GM12878 (cell line): ENCODE results near the gene MPHOSPH8. TPM values are rescaled to one million over a fixed set of nuclear protein-coding genes. Genes with fewer than 3 reads are reported as not detected.

Experiments
- ATAC-seq: fragments of 200-7000 bp; cut with Tn5 transposase; 3 replicates; pipeline ENCODE4 v1.9.1; 2020; ENCODE audit warnings: mild to moderate bottlenecking, moderate library complexity
- BruUV-seq: library from RNA; stranded (reverse); fragments of 400-500 nt; replicated peaks from 2 replicates; lab custom pipeline; 2021; lab: Mats Ljungman, UMichigan
- CTCF ChIA-PET: fragments of 300-600 bp; sonication (Branson Sonifier 250); formaldehyde crosslinking; extraction: SDS; loops from one replicate; lab custom pipeline; 2021; ENCODE audit warnings: inconsistent platforms; lab: Yijun Ruan, JAX
- POLR2A ChIA-PET: fragments of 350-600 bp; formaldehyde crosslinking; extraction: SDS; loops from one replicate; lab custom pipeline; 2021; ENCODE audit warnings: inconsistent platforms; lab: Charles Lee
- RAD21 ChIA-PET: fragments of 300-600 bp; sonication (Branson Sonifier 250); formaldehyde crosslinking; loops from one replicate; lab custom pipeline; 2023; ENCODE audit warnings: antibody characterized with exemption; ENCODE audit not compliant: unreplicated experiment; lab: Charles Lee
- SMC1A ChIA-PET: fragments of 300-600 bp; sonication (Branson Sonifier 250); formaldehyde crosslinking; loops from one replicate; lab custom pipeline; 2023; ENCODE audit not compliant: unreplicated experiment, uncharacterized antibody; lab: Charles Lee
- DNase-seq: peaks from one replicate; pipeline ENCODE4 v3.0.0-alpha.2; 2011; ENCODE audit warnings: low read depth, low spot score
- FAIRE-seq: peaks from 3 replicates; lab custom pipeline; 2011; peaks lifted over from hg19 to GRCh38; lab: Jason Lieb, UNC
- H2AFZ ChIP-seq: 2 replicates; pipeline ENCODE4 v1.6.0; 2011; ENCODE audit warnings: low read depth, low read length, control low read depth; ENCODE audit not compliant: control insufficient read depth
- H3K27ac ChIP-seq: 2 replicates; pipeline ENCODE4 v1.5.1; 2011; ENCODE audit warnings: control low read depth; ENCODE audit not compliant: control insufficient read depth, insufficient read depth
- H3K27me3 ChIP-seq, 2 experiments: replicated peaks in 1 of 2; 2 replicates each; pipeline versions ENCODE4 v1.6.0 to v1.6.1; 2011; ENCODE audit warnings: low read length in 1 of 2; ENCODE audit not compliant: control insufficient read depth in 2 of 2, insufficient read depth in 2 of 2
- H3K36me3 ChIP-seq, 2 experiments: 2 replicates each; pipeline ENCODE4 v1.5.1; 2011; ENCODE audit warnings: low read length in 1 of 2; ENCODE audit not compliant: control insufficient read depth in 2 of 2, insufficient read depth in 2 of 2
- H3K4me1 ChIP-seq: 2 replicates; pipeline ENCODE4 v1.6.1; 2011; ENCODE audit warnings: mild to moderate bottlenecking, low read length, moderate library complexity, mixed read lengths; ENCODE audit not compliant: control insufficient read depth, insufficient read depth
- H3K4me2 ChIP-seq: 2 replicates; pipeline ENCODE4 v1.6.0; 2011; ENCODE audit warnings: control low read depth; ENCODE audit not compliant: control insufficient read depth, insufficient read depth
- H3K4me3 ChIP-seq: fragments of 200-600 bp; sonication (generic); 2 replicates; pipeline ENCODE4 v1.5.1; 2016
- H3K79me2 ChIP-seq: 2 replicates; pipeline ENCODE4 v1.6.0; 2011; ENCODE audit warnings: low read length; ENCODE audit not compliant: control insufficient read depth, insufficient read depth
- H3K9ac ChIP-seq: 2 replicates; pipeline ENCODE4 v1.8.0; 2011; ENCODE audit warnings: low read length, control low read depth, mixed read lengths; ENCODE audit not compliant: control insufficient read depth, insufficient read depth
- H3K9me3 ChIP-seq: replicated peaks from 3 replicates; pipeline ENCODE4 v1.5.1; 2011; ENCODE audit warnings: mild to moderate bottlenecking, low read length; ENCODE audit not compliant: control insufficient read depth, insufficient read depth
- H4K20me1 ChIP-seq: 2 replicates; pipeline ENCODE4 v1.6.0; 2011; ENCODE audit not compliant: control insufficient read depth, insufficient read depth
- BMI1 ChIP-seq: fragments of 450-650 bp; IDR thresholded peaks from 2 replicates; pipeline ENCODE4 v1.6.1; 2016; ENCODE audit warnings: mild to moderate bottlenecking, moderate library complexity, borderline replicate concordance
- BRCA1 ChIP-seq: IDR thresholded peaks from 2 replicates; pipeline ENCODE4 v1.6.1; 2011; ENCODE audit warnings: low read depth, low read length, improper control_type of control experiment
- IKZF2 ChIP-seq, 2 experiments: fragments of 450-650 bp; IDR thresholded peaks; 2 replicates each; pipeline ENCODE4 v1.6.1; 2017; ENCODE audit warnings: mild to moderate bottlenecking in 2 of 2, moderate library complexity in 2 of 2
- JUND ChIP-seq: IDR thresholded peaks from 2 replicates; pipeline ENCODE4 v1.6.1; 2012; ENCODE audit warnings: low read depth, mild to moderate bottlenecking, low read length, improper control_type of control experiment, moderate library complexity
- MAX ChIP-seq: IDR thresholded peaks from 2 replicates; pipeline ENCODE4 v1.6.1; 2012; ENCODE audit warnings: low read depth, low read length, improper control_type of control experiment
- MXI1 ChIP-seq: fragments of 150-350 bp; IDR thresholded peaks from 2 replicates; pipeline ENCODE4 v1.6.1; 2011; ENCODE audit warnings: low read depth, mild to moderate bottlenecking, inconsistent platforms, low read length, improper control_type of control experiment
- NFIC ChIP-seq: IDR thresholded peaks from 2 replicates; pipeline ENCODE4 v1.6.1; 2012; ENCODE audit warnings: low read depth, mild to moderate bottlenecking, inconsistent platforms, low read length, moderate library complexity
- NFYA ChIP-seq: IDR thresholded peaks from 2 replicates; pipeline ENCODE4 v1.6.1; 2011; ENCODE audit warnings: low read depth, mild to moderate bottlenecking, low read length, improper control_type of control experiment, borderline replicate concordance
- NFYB ChIP-seq: IDR thresholded peaks from 2 replicates; pipeline ENCODE4 v1.6.1; 2011; ENCODE audit warnings: low read depth, mild to moderate bottlenecking, low read length, improper control_type of control experiment, moderate library complexity; ENCODE audit not compliant: insufficient read depth
- PAX8 ChIP-seq: fragments of 450-650 bp; IDR thresholded peaks from 2 replicates; pipeline ENCODE4 v1.6.1; 2017; ENCODE audit warnings: mild to moderate bottlenecking, moderate library complexity
- POLR2A ChIP-seq: IDR thresholded peaks from 2 replicates; pipeline ENCODE4 v1.6.1; 2011; ENCODE audit warnings: low read depth, mild to moderate bottlenecking, low read length
- POLR2AphosphoS5 ChIP-seq: IDR thresholded peaks from 2 replicates; pipeline ENCODE4 v1.6.1; 2011; ENCODE audit warnings: mild to moderate bottlenecking, low read length, inconsistent platforms
- RCOR1 ChIP-seq: conservative IDR thresholded peaks from 2 replicates; pipeline ENCODE4 v1.6.1; 2012; ENCODE audit warnings: low read depth, low read length, improper control_type of control experiment
- SIN3A ChIP-seq: IDR thresholded peaks from 2 replicates; pipeline ENCODE4 v1.6.1; 2012; ENCODE audit warnings: low read depth, low read length, improper control_type of control experiment
- SMAD5 ChIP-seq: IDR thresholded peaks from 2 replicates; pipeline ENCODE4 v1.6.1; 2016; ENCODE audit warnings: antibody characterized with exemption, low read depth
- TBL1XR1 ChIP-seq: IDR thresholded peaks from 2 replicates; pipeline ENCODE4 v1.6.1; 2012; ENCODE audit warnings: low read depth, low read length, improper control_type of control experiment
- USF2 ChIP-seq: IDR thresholded peaks from 2 replicates; pipeline ENCODE4 v1.6.1; 2011; ENCODE audit warnings: low read depth, low read length, improper control_type of control experiment, borderline replicate concordance
- WRNIP1 ChIP-seq: IDR thresholded peaks from 2 replicates; pipeline ENCODE4 v1.6.1; 2011; ENCODE audit warnings: low read depth, low read length, improper control_type of control experiment, borderline replicate concordance
- ZNF274 ChIP-seq: IDR thresholded peaks from one replicate; pipeline ENCODE4 v1.8.0; 2011; ENCODE audit not compliant: insufficient read length, insufficient read depth
- ZNF384 ChIP-seq: IDR thresholded peaks from 2 replicates; pipeline ENCODE4 v1.6.1; 2012; ENCODE audit warnings: low read depth, mild to moderate bottlenecking, low read length, improper control_type of control experiment, borderline replicate concordance
- WGBS: methylation state at CpG from one replicate; pipeline ENCODE4 v1.1.6; 2016; ENCODE audit warnings: low lambda C conversion rate; ENCODE audit not compliant: insufficient replicate concordance, insufficient coverage; ENCODE audit errors: missing lambda C conversion rate; 5-methylcytosine and 5-hydroxymethylcytosine counted together
- in situ Hi-C: fragments of 300-500 bp; cut with MboI; formaldehyde crosslinking; loops from 9 replicates; pipeline ENCODE4 v1.14.3; 2018; ENCODE audit warnings: mixed read lengths
- intact Hi-C: fragments of 100-400 bp; cut with micrococcal nuclease; formaldehyde crosslinking; loops from one replicate; pipeline ENCODE4 v1.14.2; 2022; ENCODE audit not compliant: unreplicated experiment
- polyA plus RNA-seq, 11 experiments: library from polyadenylated mRNA; depleted of rRNA in 4 of 11; unstranded in 6 of 11; stranded (reverse) in 5 of 11; fragments of >200 nt; fragmentation: Nextera tagmentation in 4 of 11; fragmentation: Illumina TruSeq in 1 of 11; extraction: Ambion mirVana in 4 of 11; extraction: Trizol in 1 of 11; gene quantifications; 1 replicate in 1 of 11; 2 replicates in 10 of 11; pipeline versions ENCODE4 v1.2.1 to v1.2.3, GENCODE V29; 2011 to 2016; ENCODE audit warnings: inconsistent platforms in 2 of 11, missing spikeins in 2 of 11, low read depth in 1 of 11
- total RNA-seq, 4 experiments: library from RNA; depleted of rRNA in 3 of 4; stranded (reverse); fragments of >200 nt in 3 of 4; fragmentation: Illumina TruSeq in 1 of 4; extraction: Trizol in 1 of 4; gene quantifications; 2 replicates each; pipeline versions ENCODE4 v1.2.1 to v1.2.3, GENCODE V29; 2013 to 2021

MPHOSPH8 gene
- total and polyA plus RNA-seq, 10 of the 15 experiments (the other 5 are each of a cell fraction or from before 2014, with no cell fraction given): 15.9 to 34.9 (median 26.9) TPM

GRCh38 chr13:19596086-19596485, 37.4 kb upstream of the MPHOSPH8 start:
- ChIA-PET CTCF (interaction anchor here (1.1 kb wide), 1 partner anchor 23 kb away, joined by 3 read pairs; no protein-coding TSS in a partner anchor), RAD21 (no interaction called here), POLR2A (interaction anchor here (1.2 kb wide), 1 partner anchor 37 kb away, joined by 3 read pairs; no protein-coding TSS in a partner anchor), SMC1A (no interaction called here)
- WGBS: 92% methylated on average over 3 of the region's 3 CpGs
- DNase-seq (no peak), FAIRE-seq (no peak), ATAC-seq (no peak)
- Histone ChIP-seq H3K4me1 (peaks cover 6% of the 10 kb centered on the region), H3K79me2 (no peaks in the 10 kb centered on the region), H3K27me3 (no peaks in the 10 kb centered on the region), H3K9ac (no peak overlapping the region), H2AFZ (no peak overlapping the region), H3K36me3 (no peaks in the 10 kb centered on the region), H3K4me3 (no peak overlapping the region), H3K4me2 (no peak overlapping the region), H4K20me1 (no peaks in the 10 kb centered on the region), H3K27ac (no peak overlapping the region), H3K9me3 (no peaks in the 10 kb centered on the region)
- TF ChIP-seq NFYB (no peak), WRNIP1 (no peak), SMAD5 (no peak), IKZF2 (IDR thresholded peaks at IDR 0.05) (no peak), NFIC (no peak), RCOR1 (no peak), POLR2A (no peak), BRCA1 (no peak), MXI1 (no peak), ZNF274 (no peak), BMI1 (no peak), TBL1XR1 (no peak), SIN3A (no peak), POLR2AphosphoS5 (no peak), MAX (no peak), PAX8 (no peak), ZNF384 (no peak), JUND (no peak), NFYA (no peak), USF2 (no peak)
- in situ Hi-C loops: no loop called here
- intact Hi-C loops: no loop called here
- BruUV-seq: no TSS peak
